ENCODE measurements around the gene MRPL42. TPM values are rescaled to one million over a fixed set of nuclear protein-coding genes. Genes with fewer than 3 reads are reported as not detected.
"Not testable (repeated sequence)": the region's sequence is repeated elsewhere in the genome, so short reads cannot be mapped to it uniquely, and the experiment has no call there.

The MRPL42 gene
- total RNA-seq, 1 donor from 2014 or later, result 91.7 TPM

DNA sequence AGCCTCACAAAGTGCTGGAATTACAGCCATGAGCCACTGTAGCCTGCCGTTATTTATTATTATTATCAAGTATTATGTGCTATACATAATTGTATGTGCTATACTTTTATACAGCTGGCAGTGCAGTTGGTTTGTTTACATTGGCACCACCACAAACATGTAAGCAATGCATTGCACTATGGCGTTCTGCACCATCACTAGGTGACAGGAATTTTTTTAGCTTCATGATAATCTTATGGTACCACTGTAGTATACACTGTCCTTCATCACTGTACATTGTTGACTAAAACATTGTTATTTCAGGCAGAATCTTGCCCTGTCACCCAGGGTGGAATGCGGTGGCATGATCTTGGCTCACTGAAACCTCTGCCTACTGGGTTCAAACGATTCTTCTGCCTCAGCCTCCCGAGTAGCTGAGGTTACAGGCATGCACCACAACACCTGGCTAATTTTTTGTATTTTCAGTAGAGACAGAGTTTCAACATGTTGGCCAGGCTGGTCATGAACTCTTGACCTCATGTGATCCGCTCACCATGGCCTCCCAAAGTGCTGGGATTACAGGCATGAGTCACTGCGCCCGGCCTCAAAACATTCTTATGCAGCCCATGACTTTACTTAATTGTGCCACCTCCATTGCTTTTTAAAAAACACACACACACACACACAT lies 17.1 kb downstream of the MRPL42 start:
- FAIRE-seq (no peak), DNase-seq (ENCODE audit: low spot score in 2 of 2) (no peak)

DNA sequence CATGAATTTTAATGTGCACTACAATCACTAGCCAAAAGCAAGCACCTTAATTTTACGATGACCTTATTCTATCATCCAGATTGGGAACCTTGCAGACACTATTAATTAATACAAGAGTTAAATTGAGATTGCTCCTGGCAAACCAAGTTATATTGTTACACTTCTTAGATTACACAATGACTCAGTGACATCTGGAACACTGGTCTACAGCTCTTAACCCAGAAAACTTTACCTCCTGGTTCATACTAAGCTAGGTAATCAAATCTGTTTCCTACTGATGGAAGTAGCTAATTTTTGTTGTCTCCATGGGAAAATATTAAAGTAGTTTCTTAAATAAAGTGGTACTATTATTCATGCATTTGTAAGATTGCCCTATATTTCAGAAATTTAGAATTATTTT lies 25.5 kb downstream of the MRPL42 start:
- not testable (repeated sequence) for FAIRE-seq; DNase-seq (ENCODE audit: low spot score in 2 of 2)

- no peak for FAIRE-seq
- no peak for DNase-seq (ENCODE audit: low spot score in 2 of 2)
Measured at GRCh38 chr12:93494096-93494495, 26.8 kb downstream of the MRPL42 start.

DNA sequence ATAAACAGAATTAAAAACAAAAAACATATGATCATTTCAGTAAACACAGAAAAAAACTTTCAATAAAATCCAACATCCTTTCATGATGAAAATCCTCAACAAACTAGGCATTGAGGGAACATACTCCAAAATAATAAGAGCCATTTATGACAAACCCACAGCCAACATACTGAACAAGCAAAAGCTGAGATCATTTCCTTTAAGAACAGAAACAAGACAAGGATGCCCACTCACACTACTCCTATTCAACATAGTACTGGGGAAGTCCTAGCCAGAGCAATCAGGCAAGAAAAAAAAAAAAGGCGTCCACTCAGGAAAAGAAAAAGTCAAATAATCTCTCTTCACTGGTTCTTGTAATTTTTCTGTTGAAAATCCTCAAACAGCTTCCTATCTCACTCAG lies 30.1 kb downstream of the MRPL42 start:
- FAIRE-seq (no peak), DNase-seq (ENCODE audit: low spot score in 2 of 2) (no peak)

DNA sequence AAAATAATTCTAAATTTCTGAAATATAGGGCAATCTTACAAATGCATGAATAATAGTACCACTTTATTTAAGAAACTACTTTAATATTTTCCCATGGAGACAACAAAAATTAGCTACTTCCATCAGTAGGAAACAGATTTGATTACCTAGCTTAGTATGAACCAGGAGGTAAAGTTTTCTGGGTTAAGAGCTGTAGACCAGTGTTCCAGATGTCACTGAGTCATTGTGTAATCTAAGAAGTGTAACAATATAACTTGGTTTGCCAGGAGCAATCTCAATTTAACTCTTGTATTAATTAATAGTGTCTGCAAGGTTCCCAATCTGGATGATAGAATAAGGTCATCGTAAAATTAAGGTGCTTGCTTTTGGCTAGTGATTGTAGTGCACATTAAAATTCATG lies 31.5 kb downstream of the MRPL42 start:
- FAIRE-seq, result not testable (repeated sequence)

DNA sequence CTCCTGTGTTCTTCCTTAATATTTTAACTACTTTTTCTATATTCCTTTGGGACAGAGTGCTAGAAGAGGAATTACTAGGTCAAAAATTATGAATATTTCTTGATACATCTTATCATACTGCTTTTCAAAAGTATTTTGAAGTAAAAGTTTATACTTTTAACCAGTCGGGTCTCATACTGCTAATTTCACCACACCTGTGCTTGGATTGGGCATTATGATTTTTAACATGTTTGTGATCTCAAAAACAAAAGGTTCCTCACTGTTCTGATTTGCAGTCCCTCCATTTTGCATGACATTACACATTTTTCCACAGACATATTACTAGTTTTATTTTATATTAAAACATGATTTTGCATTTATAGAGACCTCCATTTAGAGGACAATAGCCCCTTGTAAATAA lies 32.9 kb downstream of the MRPL42 start:
- FAIRE-seq (no peak), DNase-seq (ENCODE audit: low spot score in 2 of 2) (no peak)

More for the DNA sequence above, 31.5 kb downstream of the MRPL42 start:
- not testable (repeated sequence) for DNase-seq (ENCODE audit: low spot score in 2 of 2)

GRCh38 chr12:93500667-93501066 lies 33.4 kb downstream of the MRPL42 start:
- FAIRE-seq (no peak), DNase-seq (ENCODE audit: low spot score in 2 of 2) (no peak)

- DNase-seq (ENCODE audit: low spot score in 2 of 2) (no peak), FAIRE-seq (peak; percentile 71)
Measured at GRCh38 chr12:93502802-93503623, 35.7 kb downstream of the MRPL42 start.

DNA sequence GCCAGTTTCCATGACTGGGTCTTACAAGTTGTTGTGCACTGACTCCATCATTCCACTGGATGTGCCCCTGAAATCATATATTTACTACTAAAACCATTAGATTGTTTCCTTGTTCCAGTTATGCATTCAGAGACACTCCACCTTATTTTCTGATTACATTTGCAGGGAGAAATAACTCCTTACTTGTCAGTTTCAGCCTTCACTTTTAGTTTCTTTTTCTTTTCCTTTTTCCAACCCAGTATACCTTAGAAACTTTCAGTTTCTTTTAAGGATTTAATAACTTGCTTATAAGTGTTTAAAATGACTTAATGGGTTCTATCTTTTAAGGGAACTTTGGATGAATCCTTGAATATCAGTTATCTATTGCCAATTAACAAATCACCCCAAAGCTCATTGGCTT lies 39.9 kb downstream of the MRPL42 start:
- DNase-seq (ENCODE audit: low spot score in 2 of 2) (no peak), FAIRE-seq (no peak)

DNA sequence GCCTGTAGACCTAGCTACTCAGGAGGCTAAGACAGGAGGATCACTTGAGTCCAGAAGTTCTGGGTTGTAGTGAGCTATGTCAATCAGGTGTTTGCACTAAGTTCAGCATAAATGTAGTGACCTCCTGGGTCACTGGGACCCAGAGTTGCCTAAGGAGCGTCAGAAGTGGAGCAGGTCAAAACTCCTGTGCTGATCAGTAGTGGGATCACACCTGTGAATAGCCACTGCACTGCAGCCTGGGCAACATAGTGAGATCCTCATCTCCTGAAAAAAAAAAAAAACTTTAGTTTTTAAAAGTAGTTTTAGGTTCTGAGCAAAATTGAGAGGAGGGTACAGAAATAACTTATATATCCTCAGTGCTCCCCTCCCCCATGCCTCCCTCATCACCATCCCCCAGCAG lies 42.2 kb downstream of the MRPL42 start:
- FAIRE-seq (no peak), DNase-seq (ENCODE audit: low spot score in 2 of 2) (no peak)

DNA sequence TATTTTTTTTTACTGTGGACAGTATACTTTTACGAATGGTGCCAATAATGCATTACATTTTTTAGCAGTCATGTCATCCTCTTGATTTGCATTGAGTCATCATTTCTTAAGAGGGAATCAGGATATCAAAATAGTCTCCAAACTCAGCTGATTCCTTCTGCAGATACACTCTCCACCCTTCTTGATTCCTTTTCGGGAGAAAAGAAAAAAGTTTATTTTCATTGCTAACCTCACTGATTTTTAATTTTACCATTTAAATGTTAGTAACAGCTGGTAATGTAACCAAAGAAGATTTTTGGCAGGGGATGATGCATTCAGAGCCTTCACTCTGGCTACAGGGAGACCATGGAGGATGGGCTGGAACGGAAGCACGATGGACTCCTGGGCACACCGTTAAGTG lies 47.5 kb downstream of the MRPL42 start:
- no peak for FAIRE-seq
- DNase-seq (ENCODE audit: low spot score in 2 of 2), result no peak

- FAIRE-seq, result no peak
- no peak for DNase-seq (ENCODE audit: low spot score in 2 of 2)
Measured at GRCh38 chr12:93518725-93519124, 51.4 kb downstream of the MRPL42 start.

DNA sequence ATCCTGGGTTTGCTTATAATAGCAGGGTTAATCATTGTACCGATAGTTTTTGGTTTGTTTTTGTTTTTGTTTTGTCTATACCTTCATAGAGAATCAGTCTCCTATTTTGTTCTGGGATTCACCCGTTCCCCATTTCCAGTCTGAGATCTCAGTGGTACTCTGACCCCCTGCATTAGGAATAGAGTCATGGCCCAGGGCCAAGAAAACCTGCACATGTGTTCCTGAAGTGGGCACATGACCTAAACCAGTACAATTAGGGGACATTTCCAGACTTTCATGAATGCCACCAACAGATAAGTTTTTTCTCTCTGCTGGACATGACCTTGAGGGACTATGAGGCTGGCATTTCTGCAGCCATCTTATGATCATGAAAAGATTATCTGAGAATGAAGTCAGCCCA lies 52.5 kb downstream of the MRPL42 start:
- DNase-seq (ENCODE audit: low spot score in 2 of 2) (no peak), FAIRE-seq (no peak)

DNA sequence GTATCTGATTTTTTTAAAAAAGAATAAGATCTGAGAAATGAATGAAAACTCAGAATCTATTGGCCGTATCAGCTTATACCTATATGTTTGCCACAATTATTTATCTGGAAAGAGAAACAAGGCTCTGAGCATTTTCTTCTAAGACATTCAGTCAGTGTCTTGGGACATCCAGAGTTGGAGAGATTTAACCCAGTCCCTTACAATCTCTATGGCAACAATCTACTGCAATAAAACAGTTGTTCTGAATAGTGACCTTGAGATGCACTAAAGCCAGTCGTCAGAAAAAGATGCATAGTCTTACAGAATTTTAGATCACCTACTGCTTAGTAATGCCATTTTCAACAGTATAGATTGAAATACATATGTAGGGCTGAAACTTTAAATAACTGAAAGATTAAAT lies 53.1 kb downstream of the MRPL42 start:
- no peak for DNase-seq (ENCODE audit: low spot score in 2 of 2)
- FAIRE-seq, result no peak

- no peak for DNase-seq (ENCODE audit: low spot score in 2 of 2)
Measured at GRCh38 chr12:93521225-93522080, 54.1 kb downstream of the MRPL42 start.

DNA sequence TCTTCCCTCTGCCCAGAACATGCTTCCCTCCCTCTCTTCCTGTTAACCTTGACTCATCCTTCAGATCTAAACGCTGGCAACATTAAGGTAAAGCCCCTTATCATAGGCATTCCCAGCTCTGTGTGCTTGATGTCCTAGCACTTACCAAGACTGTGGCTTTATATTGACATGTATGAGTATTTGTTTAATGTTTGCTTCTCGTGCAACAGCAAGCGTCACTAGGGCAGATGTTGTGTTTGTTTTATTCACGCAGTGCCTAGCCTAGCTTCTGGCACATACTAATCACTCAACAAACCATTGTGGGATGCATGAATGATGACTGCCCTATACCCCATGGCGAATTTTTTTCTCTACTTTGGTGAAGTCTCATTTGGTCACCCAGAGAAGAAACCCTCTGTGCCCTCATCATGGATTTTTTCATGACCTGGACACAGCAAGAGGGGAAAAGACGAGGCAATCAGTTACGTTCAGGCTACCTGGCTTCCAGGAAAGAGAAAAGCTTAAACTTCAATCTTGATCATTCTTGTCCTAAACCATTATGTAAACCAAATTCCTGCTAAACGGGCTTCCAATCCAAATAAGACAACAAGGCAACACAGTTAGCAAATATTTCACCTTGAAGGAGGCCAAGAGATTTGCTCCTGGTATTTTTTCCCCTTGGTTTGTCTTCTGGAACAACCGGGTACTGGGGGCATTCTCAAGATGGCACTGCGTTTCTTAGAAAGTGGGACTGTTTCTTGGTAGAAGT lies 57.2 kb downstream of the MRPL42 start:
- no peak for DNase-seq (ENCODE audit: low spot score in 2 of 2)
- FAIRE-seq, result no peak

More at GRCh38 chr12:93521225-93522080, 54.1 kb downstream of the MRPL42 start:
- FAIRE-seq, result no peak

DNA sequence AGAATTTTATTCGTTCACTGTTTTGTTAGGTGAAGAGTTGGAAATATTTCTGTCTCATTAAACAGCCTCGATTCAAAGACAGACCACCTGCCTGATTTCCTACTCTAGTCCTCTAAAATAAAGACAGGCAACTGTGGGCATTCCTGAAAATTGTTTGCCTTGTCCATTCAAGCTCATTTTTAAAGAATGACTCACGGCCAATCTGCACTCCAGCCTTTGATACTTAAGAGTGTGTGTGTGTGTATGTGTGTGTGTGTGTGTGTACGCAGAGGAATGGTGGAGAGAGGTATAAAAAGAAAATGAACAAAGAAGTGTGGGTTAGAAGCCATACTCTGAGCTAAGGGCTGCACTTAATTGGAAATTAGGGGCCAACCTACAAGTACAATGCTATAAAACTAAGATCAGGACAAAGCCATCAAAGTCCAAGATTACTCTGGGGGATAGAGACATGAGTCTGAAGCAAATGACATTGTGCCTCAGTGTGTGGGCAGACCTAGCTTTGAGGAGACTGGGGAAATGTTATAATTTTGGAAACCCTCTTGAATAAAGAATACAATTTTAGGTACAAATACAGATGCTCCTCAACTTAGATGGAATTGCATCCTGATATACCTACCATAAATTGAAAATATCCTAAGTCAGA lies 59.6 kb downstream of the MRPL42 start:
- FAIRE-seq (no peak), DNase-seq (ENCODE audit: low spot score in 2 of 2) (no peak)

DNA sequence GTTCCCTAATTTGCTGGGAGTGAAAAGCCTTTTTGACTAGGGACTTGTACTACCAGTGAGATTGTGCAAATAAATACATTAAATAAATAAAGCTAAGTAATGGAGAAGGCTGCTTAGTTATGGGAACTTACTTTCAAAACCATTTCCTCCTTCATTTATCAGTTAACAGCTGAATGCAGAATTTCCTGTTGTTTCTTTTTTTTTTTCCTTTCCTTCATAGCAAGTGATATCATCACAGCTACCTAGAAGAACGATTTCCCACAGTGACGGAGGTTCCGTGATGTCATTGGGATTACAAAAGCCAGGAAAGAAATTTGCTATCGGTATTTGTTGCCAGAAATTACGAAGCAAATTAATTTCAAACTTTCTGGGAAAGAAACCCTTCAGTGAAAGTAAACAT lies 63.0 kb downstream of the MRPL42 start:
- DNase-seq (ENCODE audit: low spot score in 2 of 2), result no peak
- FAIRE-seq, result no peak

GRCh38 chr12:93533310-93533709 lies 66.0 kb downstream of the MRPL42 start:
- FAIRE-seq, result no peak
- no peak for DNase-seq (ENCODE audit: low spot score in 2 of 2)
